Activated CD8-positive, alpha-beta memory T cell treated with anti-CD3 and anti-CD28 coated beads, Interleukin-2, amount 50 U/mL, for 4 hours (primary cell): ENCODE measurements around the gene PRKCE.

Experiments
- DNase-seq: peaks from one replicate; pipeline ENCODE4 v3.0.0-alpha.2; 2020

PRKCE gene

DNA sequence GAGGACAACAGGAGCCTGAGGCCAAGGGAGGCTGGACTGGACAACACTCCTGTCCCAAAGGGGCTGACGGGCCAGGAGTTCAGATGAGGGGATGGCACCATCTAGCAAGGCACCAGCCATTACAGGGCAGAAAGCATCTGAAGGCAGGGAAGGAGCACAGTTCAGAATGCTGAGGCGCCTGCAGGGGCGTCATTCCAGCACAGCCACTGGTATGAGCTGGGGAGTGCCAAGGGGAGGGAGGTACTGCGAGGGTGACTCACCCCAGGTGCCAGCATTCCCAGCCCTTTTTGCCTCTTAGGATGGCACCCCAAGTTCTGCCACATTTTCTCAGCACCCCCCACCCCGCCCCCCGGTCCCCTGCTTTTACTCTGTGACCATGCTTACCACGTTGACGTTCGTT lies 515.9 kb downstream of the PRKCE start:
- no peak for DNase-seq

DNA sequence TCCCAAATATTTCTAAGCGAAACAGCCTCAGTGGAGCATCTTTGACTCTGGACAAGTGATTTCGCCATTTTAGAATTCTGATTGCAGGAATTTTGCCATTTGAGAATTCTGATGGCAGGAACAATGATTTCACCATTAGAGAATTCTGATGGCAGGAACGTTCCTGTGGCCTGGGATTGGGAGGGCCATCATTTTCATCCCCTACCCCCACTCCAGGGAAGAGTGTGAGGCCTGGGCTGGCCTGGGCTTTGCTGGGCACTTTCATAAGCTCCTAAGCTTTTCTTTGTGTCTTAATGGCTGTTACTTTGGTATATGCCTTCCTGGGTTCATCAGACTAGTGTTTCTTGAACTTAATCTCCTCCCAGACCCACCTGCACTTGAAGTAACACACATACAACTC lies 516.4 kb downstream of the PRKCE start:
- no peak for DNase-seq

DNA sequence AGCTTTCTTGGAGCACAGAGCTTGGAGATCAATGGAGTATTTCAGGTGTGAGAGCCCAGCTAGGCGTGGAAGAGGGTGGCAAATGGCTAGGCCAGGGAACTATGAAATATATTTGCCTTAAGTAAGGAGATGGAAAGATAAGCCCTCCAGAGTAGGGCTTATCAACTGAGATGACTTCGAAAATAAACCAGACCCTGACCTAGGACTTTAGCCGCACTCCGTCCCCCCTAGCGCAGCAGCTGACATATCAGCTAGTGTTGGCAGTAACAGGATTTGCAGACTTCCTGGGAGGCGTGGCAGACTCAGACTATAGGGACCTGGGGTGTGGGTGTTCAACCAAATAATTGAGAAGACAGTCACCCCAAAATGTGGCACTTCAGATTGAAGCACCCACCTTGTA lies 518.0 kb downstream of the PRKCE start:
- DNase-seq = no peak

DNA sequence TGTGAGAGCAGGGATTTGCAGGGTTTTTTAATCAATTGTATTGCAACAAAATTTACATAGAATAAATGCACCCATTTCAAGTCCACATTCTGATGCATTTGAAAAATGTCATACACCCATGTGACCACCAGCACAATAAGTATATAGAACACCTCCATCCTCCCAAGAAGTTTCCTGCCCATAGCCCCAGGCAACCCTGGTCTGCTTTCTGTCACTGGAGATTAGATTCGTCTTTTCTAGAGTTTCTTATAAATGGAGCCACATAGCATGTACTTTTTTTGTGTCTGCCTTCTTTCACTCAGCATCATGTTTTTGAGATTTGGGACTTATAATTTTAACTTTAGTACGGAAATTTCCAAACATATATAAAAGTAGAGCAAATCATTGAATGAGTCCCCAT lies 518.6 kb downstream of the PRKCE start:
- no peak for DNase-seq

DNA sequence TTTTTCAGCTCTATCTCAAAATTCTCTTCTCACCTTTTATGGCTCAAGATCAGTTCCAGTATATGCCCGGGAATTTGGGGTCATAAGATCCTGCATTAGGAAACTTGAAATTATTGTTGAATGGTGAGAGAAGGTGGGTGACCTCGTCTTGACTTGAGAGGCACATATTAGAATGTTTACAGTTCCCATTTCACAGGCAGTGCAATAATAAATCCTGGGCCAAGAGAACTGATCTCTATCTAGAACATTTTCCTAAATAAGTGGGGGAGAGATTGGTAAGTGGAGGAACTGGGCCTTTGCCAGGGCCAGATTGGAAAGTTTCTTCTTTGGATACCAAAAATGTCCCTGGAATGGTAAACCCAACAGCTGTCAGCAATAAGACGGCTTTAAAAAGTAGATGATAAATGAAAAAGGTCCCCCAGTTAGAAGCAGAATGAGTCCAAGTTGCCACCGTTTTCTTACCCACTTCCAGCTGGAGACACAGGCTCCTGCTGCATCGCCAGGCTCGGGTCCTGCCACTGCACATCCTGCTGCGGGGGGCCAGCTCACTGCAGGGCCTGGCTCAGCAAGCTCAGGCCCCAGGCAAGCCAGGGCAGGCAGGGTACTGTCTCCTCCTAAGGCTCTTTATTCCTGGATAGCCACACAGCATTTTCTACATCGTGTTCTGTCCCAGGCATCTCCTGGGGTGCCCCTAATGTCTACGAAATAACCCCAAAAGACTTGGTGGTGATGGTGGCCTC lies 519.3 kb downstream of the PRKCE start:
- no peak for DNase-seq

DNA sequence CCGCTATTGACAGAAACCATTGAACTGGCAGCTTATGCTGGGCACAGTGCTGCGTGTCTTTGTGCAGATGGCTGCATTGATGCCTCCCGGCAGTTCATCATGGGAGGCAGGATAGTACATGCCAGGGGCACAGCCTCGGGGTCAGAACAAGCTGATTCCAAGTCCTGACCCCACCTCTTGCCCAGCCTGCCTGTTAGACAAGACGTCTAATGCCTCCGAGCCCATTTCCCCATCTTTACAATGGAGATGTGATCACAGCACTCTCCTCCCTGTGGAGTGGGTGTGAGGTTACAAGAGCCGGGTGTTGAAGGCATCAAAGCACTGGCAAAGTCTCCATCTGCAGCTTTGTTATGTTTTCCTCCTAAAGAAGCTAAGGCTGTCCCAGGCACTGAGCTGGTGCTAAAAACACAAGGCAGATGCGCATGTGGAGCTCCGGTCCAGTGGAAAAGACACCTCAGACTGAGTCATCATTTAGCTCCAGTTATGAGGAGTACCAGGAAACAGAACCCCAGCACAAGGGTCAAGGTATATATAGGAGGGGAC lies 520.0 kb downstream of the PRKCE start:
- DNase-seq = no peak

DNA sequence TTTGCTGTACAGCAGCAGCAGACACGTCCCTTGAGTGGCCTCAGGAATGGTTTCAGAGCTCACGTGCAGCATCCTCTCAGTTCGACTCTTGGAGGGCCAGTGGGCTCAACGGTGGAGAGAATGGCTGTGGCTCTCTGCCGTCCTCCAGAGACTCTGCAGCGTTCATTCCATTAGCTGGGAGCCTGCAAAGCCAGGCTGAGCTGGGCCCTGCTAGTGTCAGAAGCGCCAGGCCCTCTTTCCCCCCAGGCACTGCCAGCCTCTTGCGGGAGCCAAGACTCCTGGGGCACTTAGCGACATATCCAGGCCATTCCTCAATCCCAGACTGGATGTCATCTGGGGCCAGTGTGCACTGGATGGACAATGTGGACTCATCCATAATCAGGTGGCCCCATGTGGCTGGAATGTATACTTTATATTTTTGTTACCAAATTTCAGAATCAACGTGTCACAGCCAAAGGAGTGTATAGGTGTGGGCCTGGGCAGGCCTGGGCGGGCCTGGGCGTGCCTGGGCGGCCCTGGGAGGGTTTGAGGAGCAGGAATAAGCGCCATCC lies 520.6 kb downstream of the PRKCE start:
- no peak for DNase-seq

DNA sequence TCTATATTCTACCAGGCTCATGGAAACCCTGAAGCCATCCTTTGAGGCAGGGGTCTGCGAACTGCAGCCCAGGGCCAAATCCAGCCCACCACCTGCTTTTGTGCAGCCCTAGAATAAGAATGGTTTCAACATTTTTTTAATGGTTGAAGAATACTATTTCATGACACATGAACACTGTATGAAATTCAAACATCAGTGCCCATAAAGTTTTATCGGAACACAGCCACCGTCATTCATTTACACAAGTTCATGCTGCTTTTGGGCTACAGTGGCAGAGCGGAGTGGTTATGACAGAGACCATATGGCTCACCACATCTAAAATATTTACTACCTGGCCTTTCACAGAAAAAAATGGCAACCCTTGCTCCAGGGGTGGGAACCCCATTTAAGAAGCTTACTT lies 521.6 kb downstream of the PRKCE start:
- no peak for DNase-seq

DNA sequence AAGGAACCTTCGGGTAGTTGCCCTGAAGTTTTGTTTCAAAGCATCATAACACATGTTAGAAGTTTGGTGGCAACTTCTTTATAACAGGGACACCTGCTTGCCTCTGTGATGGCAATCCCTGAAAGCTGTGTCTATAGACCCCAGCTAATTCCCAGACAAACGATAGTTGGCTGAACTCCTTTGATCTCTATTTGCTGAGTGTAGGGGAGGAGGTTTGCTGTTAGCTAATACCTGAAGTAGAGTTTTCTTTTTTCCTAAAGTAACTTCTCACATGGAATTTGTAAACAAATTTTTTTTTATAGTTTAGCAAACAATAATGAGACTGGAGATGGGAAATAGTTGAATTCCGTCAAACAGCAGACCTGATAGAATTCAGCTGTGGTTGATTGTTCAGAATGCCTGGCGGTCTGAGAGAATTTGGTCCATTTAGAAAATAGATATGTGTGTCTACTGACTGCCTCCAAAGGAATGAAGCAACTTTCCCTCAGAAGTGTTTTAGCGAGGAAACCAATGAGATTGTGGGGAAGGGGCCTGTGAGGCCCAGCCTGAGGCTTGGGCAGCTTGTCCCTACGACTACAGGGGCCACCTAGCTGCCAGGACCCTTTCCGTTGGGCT lies 522.3 kb downstream of the PRKCE start:
- DNase-seq = no peak

DNA sequence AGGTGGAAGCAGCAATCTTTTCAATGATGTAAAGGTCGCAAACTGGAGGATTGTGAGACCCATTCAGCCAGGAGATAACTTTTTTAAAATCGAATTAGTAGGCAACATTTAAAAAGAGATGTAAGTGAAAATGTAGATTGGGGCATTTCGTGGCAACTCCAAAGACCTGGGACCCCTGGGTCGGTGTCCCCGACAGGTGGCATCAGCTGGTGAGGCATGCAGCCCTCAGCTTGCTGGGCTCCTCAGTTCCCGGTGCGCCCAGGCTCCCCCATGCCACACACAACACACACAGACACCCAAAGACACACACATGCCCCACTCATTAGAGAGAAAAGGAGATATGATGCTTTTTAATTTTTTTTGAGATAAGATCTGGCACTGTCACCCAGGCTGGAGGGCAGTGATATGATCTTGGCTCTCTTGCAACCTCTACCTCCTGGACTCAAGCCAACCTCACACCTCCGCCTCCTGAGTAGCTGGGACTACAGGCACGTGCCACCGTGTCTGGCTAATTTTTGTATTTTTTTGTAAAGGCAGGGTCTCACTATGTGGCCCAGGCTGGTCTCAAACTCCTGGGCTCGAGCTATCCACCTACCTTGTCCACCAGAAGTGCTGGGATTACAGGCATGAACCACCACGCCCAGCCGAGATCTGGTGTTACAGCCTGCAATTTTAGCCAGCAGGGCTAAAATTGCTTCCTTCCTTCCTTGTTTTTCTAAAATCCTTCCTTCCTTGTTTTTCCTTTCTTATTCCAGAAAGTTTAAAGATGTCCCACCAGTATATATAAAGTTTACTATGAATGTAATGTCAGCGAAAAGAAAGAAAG lies 523.1 kb downstream of the PRKCE start:
- DNase-seq = no peak

DNA sequence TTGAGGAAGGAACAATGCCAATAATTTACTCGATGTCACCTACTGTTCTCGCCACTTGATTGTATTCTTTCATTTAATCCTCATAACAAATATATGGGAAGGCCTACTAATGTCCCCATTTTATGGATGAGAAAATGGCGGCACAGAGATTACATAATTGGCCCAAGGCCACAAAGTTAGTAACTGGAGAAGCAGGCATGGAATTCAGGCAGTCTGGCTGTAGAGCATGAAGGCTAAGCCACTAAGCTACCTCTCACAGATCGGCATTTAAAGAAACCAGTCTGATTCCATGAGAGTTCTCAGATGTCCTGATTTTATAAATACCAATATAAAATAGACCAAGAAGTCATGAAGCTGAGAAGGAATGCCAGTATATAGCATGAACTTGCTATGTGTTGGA lies 523.9 kb downstream of the PRKCE start:
- no peak for DNase-seq

DNA sequence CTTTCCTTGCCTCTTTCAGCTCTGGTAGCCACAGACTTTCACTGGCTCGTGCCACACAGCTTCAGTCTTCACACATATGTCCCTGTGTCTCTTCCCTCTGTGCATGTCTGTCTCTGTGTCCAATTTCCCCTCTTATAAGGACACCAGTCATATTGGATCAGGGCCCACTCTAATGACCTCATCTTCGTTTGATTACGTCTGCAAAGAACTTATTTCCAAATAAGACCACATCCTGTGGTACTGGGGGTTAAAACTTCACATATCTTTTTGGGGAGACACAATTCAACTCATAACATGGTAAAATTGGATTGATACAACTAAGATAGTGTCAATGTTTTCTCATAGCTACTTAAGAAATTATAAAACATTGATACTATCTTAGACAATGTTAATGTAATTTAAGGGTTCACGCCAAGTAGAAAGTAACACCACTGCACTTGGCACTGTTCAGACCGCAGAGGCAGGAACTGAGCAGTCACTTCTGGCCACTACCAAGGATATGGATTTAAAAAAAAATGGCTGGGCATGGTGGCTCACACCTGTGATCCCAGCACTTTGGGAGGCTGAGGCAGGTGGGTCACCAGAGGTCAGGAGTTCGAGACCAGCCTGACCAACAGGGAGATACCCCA lies 526.1 kb downstream of the PRKCE start:
- no peak for DNase-seq

DNA sequence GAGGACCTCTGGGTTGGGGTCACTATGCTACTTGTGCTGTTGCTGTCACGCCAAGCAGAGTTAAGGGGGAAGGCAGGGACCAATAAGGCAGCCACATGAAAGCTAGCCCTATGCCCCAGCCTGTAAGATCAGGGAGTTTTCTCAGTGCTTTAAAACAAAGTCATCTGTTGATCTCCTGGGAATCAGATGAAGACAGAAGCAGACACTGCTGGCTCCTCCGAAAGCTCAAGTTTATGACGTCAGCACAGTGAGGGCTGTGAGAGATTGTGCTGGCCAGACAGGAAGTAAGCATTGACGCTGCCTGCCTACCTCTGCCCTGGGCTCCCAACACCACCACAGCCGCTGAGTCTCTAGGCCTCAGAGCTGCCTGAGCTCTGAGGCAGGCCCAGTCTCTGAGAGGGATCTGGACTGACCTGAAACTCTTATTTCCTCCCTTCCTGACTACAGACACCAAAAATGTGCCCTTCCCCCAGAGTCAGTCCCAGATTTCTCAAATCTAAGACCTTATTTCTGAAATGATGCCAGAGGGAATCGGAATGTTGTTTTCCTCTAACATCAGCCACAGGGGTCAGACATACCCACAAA lies 527.7 kb downstream of the PRKCE start:
- DNase-seq = peak; percentile 38

DNA sequence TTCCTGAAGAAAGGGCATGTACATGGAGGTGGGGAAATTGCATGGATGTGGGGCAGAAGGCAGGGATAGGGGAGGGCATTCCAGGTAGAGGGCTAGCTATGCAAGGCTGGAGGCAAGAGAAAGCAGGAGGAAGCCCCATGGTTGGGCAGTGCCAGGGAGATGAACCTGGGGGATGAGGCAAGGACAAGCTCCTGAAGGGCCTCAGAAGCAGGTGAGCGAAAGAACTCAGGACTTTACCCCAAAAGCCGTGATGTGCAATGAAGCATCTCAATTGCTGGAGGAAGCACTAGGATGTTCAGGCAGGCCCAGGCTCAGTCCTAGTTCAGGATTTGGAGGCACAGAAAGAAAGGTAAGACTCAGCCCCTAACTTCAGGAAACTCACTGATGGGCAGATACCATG lies 528.7 kb downstream of the PRKCE start:
- no peak for DNase-seq

DNA sequence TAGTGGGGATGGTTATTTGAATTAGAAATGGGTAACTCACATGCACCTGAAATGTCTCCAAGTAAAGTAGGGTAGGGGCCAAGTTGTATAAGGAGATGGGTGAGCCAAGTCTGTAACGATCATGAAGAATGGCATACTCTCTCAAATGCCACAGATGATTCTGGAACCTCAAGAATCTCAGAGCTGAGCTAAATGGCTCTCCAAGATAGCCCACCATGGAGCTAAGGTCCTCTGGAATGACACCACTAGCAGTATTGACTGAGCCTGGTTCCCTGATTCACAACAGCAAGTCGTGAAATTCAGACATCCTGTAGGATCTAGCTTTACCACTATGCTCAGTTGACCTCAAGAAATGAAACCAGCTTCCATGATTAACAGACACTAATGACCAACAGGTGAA lies 529.8 kb downstream of the PRKCE start:
- DNase-seq = no peak

DNA sequence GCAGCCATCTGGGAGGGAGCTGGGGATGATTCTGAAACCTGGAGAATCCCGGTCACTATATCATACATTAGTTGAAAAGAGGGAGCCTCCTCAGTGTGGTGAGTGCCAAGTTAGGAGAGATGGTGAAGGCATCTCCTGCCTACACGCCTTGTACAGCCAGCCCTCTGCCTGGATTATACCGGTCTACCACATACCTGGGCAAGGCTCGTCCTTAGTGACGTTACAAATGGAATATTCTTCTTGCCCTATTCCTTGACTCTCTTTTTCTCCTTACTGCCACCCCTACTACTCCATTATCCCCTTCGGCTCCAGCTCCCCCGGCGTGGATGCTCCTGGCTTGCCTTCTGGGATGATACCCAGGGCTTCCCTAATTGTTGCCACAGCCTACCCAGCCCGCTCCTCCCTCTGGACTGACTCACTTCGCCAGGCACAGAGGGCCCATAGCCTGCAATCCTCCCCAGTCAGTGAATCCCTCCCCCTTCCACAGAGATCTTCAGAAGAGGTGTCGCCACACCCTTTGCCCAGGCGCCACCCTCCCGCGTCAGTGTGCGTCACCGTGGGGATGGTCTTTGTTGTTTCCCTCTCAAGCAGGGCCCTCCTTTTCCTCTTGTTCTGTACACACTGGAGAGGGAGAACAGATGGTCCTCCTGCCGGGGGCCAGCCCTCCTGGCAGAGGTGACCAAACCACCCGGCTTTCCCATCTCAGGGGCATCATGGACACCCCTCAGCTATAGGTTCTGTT lies 530.5 kb downstream of the PRKCE start:
- DNase-seq = no peak

DNA sequence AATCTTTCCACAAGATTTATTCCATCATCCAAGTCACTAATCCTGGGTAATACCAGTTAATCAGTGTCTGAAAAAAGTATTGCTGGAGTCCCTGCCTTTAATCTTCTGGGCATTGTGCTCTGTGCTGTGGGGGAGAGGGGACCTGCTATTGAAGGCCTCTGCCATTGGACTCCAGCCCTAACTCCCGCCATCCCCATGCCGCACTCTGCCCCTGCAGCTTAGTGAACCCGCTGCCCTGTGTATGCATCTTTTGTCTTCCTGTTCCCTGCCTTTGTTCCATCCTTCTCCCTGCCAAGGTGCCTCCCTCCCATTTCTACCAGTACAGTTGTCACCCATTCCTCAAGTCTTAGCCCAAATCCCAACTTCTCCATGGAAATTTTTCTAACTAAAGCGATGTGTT lies 532.0 kb downstream of the PRKCE start:
- DNase-seq = no peak

DNA sequence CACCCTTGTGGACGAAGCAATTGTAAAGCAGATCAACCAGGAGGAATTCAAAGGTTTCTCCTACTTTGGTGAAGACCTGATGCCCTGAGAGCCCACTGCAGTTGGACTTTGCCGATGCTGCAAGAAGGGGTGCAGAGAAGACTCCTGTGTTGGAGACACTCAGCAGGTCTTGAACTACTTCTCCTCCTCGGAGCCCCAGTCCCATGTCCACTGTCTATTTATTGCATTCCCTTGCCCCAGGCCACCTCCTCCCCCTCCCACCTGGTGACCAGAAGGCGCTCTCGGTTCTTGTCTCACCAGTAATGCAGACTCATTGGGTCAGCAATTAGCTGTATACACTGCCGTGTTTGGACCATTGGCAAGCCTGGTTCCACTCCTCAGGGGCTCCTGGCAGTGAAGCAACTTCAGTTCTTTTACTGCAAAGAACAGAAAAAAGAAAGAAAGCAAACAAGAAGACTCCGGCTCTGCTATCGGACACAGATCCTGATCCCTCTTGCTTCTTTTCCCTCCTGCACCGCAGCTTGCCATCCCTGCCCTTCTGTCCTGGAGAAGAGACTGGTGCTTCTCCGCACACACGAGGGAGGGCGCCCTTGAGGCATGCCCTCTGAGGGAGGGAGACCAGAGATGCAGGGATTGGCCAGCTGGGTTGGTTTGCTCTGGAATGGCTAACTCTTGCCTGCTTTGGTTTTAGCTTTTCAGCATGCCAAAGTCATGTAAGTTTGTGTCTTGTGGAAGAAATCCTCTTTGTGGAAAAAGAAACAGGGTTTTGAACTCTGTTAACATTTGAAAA lies 533.5 kb downstream of the PRKCE start:
- DNase-seq = no peak

DNA sequence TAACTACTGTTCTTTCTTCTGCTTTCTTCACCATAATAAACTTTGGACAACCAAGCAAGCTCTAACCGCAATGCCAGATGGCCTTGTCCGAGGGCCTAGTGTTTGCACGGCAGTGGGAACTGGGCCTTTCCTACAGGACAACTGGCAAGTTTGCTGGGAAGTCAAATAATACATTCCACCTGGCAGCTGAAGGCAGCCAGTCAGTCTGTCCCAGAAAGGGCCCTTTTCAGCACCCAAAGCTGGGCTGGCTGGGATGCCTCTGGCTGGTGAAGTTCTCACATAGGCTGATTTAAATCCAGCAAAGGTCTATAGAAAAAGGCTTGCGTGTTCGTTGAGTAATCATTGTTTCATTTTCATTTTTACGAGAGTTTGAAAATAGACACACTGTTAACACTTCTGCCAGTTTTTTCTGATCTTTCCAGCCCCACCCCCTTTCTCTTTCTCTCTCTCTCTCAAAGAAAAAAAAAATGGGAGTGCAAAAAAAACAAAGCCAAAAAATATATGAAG lies 535.7 kb downstream of the PRKCE start:
- DNase-seq = no peak

DNA sequence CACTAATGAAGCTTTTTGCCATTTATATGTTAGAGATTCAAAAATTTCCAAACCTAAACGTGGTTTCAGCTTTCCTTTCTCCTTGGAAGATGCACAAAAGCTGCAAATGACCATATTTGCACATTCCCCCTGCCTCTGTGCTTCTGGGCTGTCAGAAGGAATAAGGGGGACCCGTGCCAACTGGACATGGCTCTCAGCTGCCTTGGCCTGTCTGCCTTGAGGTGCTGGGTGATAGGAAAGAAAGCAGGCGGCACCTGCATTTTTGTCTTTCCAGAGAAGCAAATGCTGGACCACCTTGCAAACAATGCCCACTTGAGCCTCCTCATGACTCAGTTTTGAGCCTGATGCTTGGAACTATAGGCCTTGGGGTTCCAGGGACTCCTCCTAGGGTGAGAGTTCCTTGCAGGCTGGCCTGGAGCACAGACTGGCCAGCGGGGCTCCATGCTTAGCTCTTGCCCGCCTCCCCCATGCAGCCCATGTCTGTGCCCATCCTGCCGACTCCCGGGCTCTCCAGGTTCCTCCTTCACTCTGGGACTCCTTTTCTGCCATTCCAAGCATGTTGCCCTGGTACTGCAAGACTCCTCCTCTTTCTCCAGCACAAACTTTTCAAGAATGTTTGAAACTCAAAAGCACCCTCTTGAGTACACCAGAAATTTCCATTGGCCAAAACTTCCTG lies 536.7 kb downstream of the PRKCE start:
- DNase-seq = no peak
